ENCODE data around the gene SSBP1. TPM values are rescaled to one million over a fixed set of nuclear protein-coding genes. Genes with fewer than 3 reads are reported as not detected.

Gene SSBP1
- total RNA-seq, 1 experiment from 2014 or later, result 245 TPM

GRCh38 chr7:141729020-141729419, 9.1 kb upstream of the SSBP1 start:
- TF ChIP-seq ZNF281 (CRISPR knock-in tag; IDR thresholded peaks at IDR 0.05), result no peak
- no peak for TF ChIP-seq E2F4 (CRISPR knock-in tag; IDR thresholded peaks at IDR 0.05; ENCODE audit: borderline replicate concordance, low read depth)
- no peak for TF ChIP-seq ZNF532 (CRISPR knock-in tag; IDR thresholded peaks at IDR 0.05; ENCODE audit: borderline replicate concordance)
- TF ChIP-seq CTCF (IDR thresholded peaks at IDR 0.05), result no peak
- TF ChIP-seq ZMAT4 (CRISPR knock-in tag; IDR thresholded peaks at IDR 0.05), result no peak
- TF ChIP-seq ATF6 (CRISPR knock-in tag; IDR thresholded peaks at IDR 0.05), result no peak
- no peak for TF ChIP-seq RORB (CRISPR knock-in tag; IDR thresholded peaks at IDR 0.05)
- TF ChIP-seq MXD4 (CRISPR knock-in tag; IDR thresholded peaks at IDR 0.05; ENCODE audit: borderline replicate concordance), result no peak
- no peak for TF ChIP-seq GRHL2 (CRISPR knock-in tag; IDR thresholded peaks at IDR 0.05; ENCODE audit: insufficient replicate concordance, severe bottlenecking)
- no peak for TF ChIP-seq ZNF512 (CRISPR knock-in tag; IDR thresholded peaks at IDR 0.05; ENCODE audit: borderline replicate concordance)
- H3K27me3 Mint-ChIP-seq (ENCODE audit: low read depth), result peaks cover 14% of the 10 kb centered on the region
- POLR2A ChIA-PET, result no interaction called here
- peaks cover 20% of the 10 kb centered on the region for H3K4me1 Mint-ChIP-seq
- H3K27ac Mint-ChIP-seq, result no peak overlapping the region
- H3K36me3 Mint-ChIP-seq, result no peaks in the 10 kb centered on the region
- CTCF ChIA-PET, result interaction anchor here (2.0 kb wide), 1 partner anchor 9 kb away, joined by 7 read pairs; the partner anchor contains the start of gene SSBP1
- no peak for DNase-seq (ENCODE audit: low spot score)
- H3K4me3 Mint-ChIP-seq, result no peak overlapping the region
- no peaks in the 10 kb centered on the region for H3K9me3 Mint-ChIP-seq
- ATAC-seq, result no peak

Data from WTC11 (cell line).